ELF-1 (cell line): ENCODE data around the gene HOXA2.
A peak's percentile ranks its signal among the peaks of the same experiment; 100 is the strongest.

Experiments used
- DNase-seq: peaks from one replicate; pipeline ENCODE4 v3.0.0-alpha.2; 2016; ENCODE audit warnings: low read depth, low spot score

The HOXA2 gene

GRCh38 chr7:27111751-27112277, 9.3 kb upstream of the HOXA2 start:
- peak; percentile 50 for DNase-seq

GRCh38 chr7:27111042-27111750, 8.7 kb upstream of the HOXA2 start:
- peak; percentile 31 for DNase-seq

DNA sequence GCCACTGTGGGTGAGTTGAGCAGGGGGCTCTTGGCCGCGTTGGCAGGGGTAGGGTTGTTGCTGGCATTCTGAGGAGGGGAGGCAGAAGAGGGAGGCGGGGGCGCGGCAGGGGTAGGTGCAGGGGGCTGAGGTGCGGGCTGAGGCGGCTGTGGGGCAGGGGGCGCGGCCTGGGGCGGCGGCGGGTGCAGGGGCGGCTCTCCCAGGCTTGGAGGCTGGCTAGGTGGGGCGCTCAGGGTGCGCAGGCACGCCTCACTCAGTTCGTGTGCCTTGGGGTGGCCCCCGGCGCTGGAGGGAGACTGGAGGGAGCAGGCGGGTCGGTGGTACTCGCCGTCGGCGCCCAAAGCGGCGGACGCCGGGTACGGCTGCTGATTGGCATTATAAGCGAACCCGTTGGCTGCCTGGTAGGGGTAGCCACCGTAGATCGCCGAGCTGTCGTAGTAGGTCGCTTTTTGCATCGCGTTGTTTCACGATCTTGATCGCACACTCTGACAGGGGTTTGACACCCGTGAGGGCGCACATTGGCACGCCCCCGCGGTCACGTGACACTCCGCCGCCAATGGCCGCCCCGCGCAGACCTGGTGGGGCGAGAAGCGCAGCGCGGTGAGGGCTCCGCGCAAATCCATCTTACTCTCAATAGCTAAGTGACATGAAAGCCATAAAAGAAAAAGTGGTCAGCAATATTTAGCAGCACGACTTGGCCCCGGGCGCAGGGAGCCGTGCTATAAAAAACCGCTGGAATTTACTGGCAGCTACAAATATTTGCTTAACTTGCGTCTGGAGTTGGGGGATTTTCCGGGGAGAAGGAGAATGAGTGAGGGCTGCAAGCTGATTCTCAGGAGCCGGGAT, 7.9 kb upstream of the HOXA2 start:
- DNase-seq, result peak; percentile 89

GRCh38 chr7:27109466-27110185, 7.1 kb upstream of the HOXA2 start:
- DNase-seq, result peak; percentile 2

DNA sequence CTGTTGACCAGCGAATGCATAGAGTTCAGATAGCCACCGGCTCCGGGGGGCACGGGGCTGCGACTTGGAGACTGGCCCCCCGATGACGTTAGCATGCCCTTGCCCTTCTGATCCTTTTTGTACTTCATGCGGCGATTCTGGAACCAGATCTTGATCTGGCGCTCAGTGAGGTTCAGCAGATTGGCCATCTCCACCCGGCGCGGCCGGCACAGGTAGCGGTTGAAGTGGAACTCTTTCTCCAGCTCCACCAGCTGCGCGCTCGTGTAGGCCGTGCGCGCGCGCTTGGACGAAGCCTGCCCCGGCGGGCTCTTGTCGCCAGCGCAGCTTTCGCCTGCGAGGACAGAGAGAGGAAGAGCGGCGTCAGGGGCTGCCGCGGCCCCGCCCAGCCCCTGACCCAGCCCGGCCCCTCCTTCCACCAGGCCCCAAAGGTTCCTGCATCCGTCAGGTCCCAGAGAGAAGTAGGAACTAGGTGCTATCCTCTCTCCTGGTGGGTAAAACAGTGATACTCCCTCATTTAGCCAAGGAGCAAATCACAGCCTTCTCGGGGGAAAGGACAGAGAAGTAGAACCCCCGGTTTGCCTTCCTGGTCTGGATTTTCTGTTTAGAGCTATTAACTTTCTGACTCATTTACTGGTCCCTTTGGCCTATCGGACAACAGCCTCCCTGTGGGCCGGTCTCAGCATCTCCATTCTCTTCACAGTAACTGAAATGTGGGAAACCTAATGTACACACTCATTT, 6.1 kb upstream of the HOXA2 start:
- DNase-seq, result peak; percentile 87

GRCh38 chr7:27107391-27108381, 5.2 kb upstream of the HOXA2 start:
- DNase-seq, result peak; percentile 5

DNA sequence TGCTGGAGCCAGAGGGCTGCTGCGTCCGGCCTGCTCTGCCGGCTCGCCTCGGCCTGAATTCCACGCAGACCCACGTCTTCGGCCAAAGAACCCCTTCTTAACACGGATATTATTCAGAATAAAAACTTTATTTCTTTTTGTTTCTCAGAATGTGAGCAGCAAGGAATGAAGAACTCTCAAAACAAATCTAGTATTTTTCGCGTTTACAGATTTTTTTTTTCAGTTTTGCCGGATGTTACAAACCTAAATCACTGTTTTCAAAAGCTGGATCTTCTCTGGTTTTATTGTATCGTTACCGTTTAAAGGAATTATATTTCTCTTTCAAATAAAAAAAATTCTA, 4.4 kb upstream of the HOXA2 start:
- DNase-seq, result no peak

GRCh38 chr7:27106181-27106900, 3.9 kb upstream of the HOXA2 start:
- peak; percentile 91 for DNase-seq

DNA sequence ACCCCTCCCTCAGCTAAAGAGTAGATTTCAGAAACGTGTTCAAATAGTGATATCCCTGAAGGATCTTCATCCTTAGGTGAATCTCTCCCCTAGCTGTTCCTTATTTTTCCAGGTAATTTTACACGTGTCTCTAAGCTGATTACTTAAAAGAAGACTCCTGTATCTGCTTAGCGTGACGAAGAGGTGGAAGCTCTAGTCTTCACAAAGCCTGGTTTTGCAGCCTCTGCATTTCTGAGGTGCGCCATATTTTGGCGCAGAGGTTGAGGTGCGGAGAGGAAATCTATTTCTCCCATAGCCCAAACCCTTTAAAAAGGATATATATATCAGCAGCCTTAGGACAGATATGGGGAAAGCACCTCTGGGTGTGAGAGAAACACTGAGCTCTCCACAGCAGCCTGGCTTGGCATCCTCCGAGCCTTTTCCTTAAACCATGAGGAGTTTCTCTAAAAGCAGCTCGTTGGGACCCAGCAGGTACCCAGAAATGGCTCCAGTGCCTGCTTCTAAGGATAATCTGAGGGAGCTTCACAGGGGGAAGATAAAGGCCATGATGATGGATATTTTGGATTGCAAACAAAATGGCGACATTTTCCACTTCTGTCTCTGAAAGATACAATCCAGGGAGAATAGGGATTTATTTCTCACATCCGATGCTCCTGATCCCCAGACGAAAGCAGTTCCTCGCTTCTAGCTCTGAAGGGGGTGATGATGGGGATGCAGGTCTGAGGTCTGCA, 3.0 kb upstream of the HOXA2 start:
- DNase-seq, result peak; percentile 16

GRCh38 chr7:27104341-27105058, 2.0 kb upstream of the HOXA2 start:
- peak; percentile 53 for DNase-seq

DNA sequence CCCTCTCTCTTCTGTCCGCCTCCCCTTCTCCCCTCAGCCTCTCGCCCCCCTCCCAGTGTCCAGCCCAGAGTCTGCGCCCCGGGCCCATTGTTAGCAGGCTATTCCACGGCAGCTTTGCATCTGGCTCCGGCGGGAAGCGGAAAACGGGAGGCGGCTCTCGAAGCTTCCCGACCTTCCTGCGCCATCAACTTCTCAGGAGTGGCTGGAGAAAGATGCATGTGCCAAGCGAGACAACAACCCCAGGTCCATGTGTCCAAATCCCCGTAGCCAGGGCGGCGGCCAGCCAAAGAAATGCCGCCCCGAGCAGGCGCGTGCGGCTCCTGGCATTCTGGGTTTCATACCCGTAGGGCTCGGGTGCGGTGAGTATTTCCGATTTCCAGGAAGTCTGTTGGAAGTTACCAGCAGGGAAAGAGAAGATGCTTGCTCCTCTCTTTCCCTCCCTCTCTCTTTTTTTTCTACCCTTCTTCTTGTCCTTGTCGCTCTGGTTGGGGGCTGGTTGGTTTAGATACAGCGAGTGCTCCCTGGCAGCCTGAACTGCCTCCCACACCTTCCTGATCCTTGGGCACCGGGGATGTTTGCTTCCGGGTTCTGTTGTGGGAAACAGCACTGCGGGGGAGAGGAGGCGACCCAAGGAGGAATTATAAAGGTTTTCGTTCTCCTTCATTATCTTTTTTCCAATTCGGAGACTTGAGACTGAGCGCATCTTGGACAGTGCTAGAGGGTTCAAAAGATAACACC, 1.2 kb upstream of the HOXA2 start:
- peak; percentile 68 for DNase-seq

- peak; percentile 64 for DNase-seq
These were observed 414 bp downstream of the HOXA2 start for GRCh38 chr7:27101957-27102580.

DNA sequence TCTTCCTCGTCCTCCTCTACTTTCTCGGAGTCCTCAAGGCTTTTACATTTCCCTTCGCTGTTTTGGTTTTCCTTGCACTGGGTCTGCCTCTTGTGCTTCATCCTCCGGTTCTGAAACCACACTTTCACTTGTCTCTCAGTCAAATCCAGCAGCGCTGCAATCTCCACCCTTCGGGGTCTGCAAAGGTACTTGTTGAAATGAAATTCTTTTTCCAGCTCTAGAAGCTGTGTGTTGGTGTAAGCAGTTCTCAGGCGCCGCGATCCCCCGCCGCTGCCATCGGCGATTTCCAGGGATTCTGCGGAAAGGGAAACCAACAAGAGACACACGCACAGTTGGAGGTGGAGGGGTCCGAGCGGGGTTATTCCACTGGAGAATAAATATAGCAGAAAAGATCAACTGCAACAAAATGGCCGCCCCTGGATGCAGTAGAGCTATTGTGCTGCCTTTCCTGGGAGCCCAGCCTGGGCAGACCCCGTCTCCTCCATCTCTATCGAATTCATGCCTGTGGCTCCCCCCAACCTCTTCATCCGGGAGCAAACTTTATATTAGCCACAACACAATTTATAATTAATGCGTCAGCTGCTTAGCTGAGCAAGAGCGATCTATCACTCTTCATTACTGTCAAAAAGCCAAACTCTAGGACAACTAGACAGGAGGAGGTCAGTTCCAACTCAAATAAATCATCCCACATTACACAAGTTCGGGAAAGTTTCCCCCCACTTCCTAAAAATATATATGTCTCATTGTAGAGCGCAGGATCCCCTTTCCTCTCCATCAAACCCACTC, 1.1 kb downstream of the HOXA2 start:
- DNase-seq, result no peak

DNA sequence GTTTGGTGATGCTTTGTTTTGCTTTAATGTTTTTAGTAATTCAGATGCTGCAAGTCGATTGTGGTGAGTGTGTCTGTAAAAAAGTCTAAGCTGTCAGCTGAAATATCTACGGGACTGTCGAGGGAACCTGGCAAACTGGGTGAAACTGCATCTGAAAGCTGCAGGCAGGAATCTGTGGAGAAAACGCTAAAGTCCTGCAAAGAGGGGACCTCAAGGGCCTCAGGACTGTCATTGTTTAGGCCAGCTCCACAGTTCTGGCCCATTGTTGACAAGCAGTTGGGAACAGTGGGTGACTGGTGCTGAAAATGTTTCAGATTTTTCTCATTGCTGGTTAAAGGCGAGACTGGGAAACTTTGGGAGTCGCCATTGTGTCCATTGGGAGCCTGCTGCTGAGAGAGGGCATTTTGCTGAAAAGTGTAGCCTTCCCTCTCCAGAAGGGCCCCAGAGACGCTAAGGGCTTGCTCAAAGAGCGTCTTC, 1.8 kb downstream of the HOXA2 start:
- DNase-seq, result peak; percentile 72

GRCh38 chr7:27099453-27100370, 2.8 kb downstream of the HOXA2 start:
- DNase-seq, result no peak
